GM12878 (cell line): Measurements from ENCODE around the gene ALDH3B2. TPM values are rescaled to one million over a fixed set of nuclear protein-coding genes. Genes with fewer than 3 reads are reported as not detected.

ENCODE experiments used
- ATAC-seq: fragments of 200-7000 bp; cut with Tn5 transposase; 3 replicates; pipeline ENCODE4 v1.9.1; 2020; ENCODE audit warnings: mild to moderate bottlenecking, moderate library complexity
- BruUV-seq: library from RNA; stranded (reverse); fragments of 400-500 nt; replicated peaks from 2 replicates; lab custom pipeline; 2021; lab: Mats Ljungman, UMichigan
- CTCF ChIA-PET: fragments of 300-600 bp; sonication (Branson Sonifier 250); formaldehyde crosslinking; extraction: SDS; loops from one replicate; lab custom pipeline; 2021; ENCODE audit warnings: inconsistent platforms; lab: Yijun Ruan, JAX
- POLR2A ChIA-PET: fragments of 350-600 bp; formaldehyde crosslinking; extraction: SDS; loops from one replicate; lab custom pipeline; 2021; ENCODE audit warnings: inconsistent platforms; lab: Charles Lee
- RAD21 ChIA-PET: fragments of 300-600 bp; sonication (Branson Sonifier 250); formaldehyde crosslinking; loops from one replicate; lab custom pipeline; 2023; ENCODE audit warnings: antibody characterized with exemption; ENCODE audit not compliant: unreplicated experiment; lab: Charles Lee
- SMC1A ChIA-PET: fragments of 300-600 bp; sonication (Branson Sonifier 250); formaldehyde crosslinking; loops from one replicate; lab custom pipeline; 2023; ENCODE audit not compliant: unreplicated experiment, uncharacterized antibody; lab: Charles Lee
- DNase-seq: peaks from one replicate; pipeline ENCODE4 v3.0.0-alpha.2; 2011; ENCODE audit warnings: low read depth, low spot score
- FAIRE-seq: peaks from 3 replicates; lab custom pipeline; 2011; peaks lifted over from hg19 to GRCh38; lab: Jason Lieb, UNC
- H2AFZ ChIP-seq: 2 replicates; pipeline ENCODE4 v1.6.0; 2011; ENCODE audit warnings: low read depth, low read length, control low read depth; ENCODE audit not compliant: control insufficient read depth
- H3K27ac ChIP-seq: 2 replicates; pipeline ENCODE4 v1.5.1; 2011; ENCODE audit warnings: control low read depth; ENCODE audit not compliant: control insufficient read depth, insufficient read depth
- H3K27me3 ChIP-seq, 2 experiments: replicated peaks in 1 of 2; 2 replicates each; pipeline versions ENCODE4 v1.6.0 to v1.6.1; 2011; ENCODE audit warnings: low read length in 1 of 2; ENCODE audit not compliant: control insufficient read depth in 2 of 2, insufficient read depth in 2 of 2
- H3K36me3 ChIP-seq, 2 experiments: 2 replicates each; pipeline ENCODE4 v1.5.1; 2011; ENCODE audit warnings: low read length in 1 of 2; ENCODE audit not compliant: control insufficient read depth in 2 of 2, insufficient read depth in 2 of 2
- H3K4me1 ChIP-seq: 2 replicates; pipeline ENCODE4 v1.6.1; 2011; ENCODE audit warnings: mild to moderate bottlenecking, low read length, moderate library complexity, mixed read lengths; ENCODE audit not compliant: control insufficient read depth, insufficient read depth
- H3K4me2 ChIP-seq: 2 replicates; pipeline ENCODE4 v1.6.0; 2011; ENCODE audit warnings: control low read depth; ENCODE audit not compliant: control insufficient read depth, insufficient read depth
- H3K4me3 ChIP-seq: fragments of 200-600 bp; sonication (generic); 2 replicates; pipeline ENCODE4 v1.5.1; 2016
- H3K79me2 ChIP-seq: 2 replicates; pipeline ENCODE4 v1.6.0; 2011; ENCODE audit warnings: low read length; ENCODE audit not compliant: control insufficient read depth, insufficient read depth
- H3K9ac ChIP-seq: 2 replicates; pipeline ENCODE4 v1.8.0; 2011; ENCODE audit warnings: low read length, control low read depth, mixed read lengths; ENCODE audit not compliant: control insufficient read depth, insufficient read depth
- H3K9me3 ChIP-seq: replicated peaks from 3 replicates; pipeline ENCODE4 v1.5.1; 2011; ENCODE audit warnings: mild to moderate bottlenecking, low read length; ENCODE audit not compliant: control insufficient read depth, insufficient read depth
- H4K20me1 ChIP-seq: 2 replicates; pipeline ENCODE4 v1.6.0; 2011; ENCODE audit not compliant: control insufficient read depth, insufficient read depth
- CTCF ChIP-seq, 3 experiments: IDR thresholded peaks in 2 of 3; conservative IDR thresholded peaks in 1 of 3; 2 replicates each; pipeline ENCODE4 v1.5.1; 2011; ENCODE audit warnings: low read depth in 3 of 3, low read length in 3 of 3, mild to moderate bottlenecking in 3 of 3, control low read depth in 2 of 3, moderate library complexity in 2 of 3, inconsistent platforms in 1 of 3, mixed read lengths in 1 of 3; ENCODE audit not compliant: control insufficient read depth in 2 of 3, insufficient read depth in 1 of 3; ENCODE audit errors: extremely low read depth in 1 of 3
- E2F8 ChIP-seq: fragments of 450-650 bp; IDR thresholded peaks from 2 replicates; pipeline ENCODE4 v1.6.1; 2018; ENCODE audit warnings: mild to moderate bottlenecking, low read depth, moderate library complexity; ENCODE audit not compliant: partially characterized antibody
- RAD21 ChIP-seq: IDR thresholded peaks from 2 replicates; pipeline ENCODE4 v1.6.1; 2011; ENCODE audit warnings: mild to moderate bottlenecking, low read depth, low read length, moderate library complexity; ENCODE audit not compliant: insufficient read depth
- WGBS: methylation state at CpG from one replicate; pipeline ENCODE4 v1.1.6; 2016; ENCODE audit warnings: low lambda C conversion rate; ENCODE audit not compliant: insufficient replicate concordance, insufficient coverage; ENCODE audit errors: missing lambda C conversion rate; 5-methylcytosine and 5-hydroxymethylcytosine counted together
- in situ Hi-C: fragments of 300-500 bp; cut with MboI; formaldehyde crosslinking; loops from 9 replicates; pipeline ENCODE4 v1.14.3; 2018; ENCODE audit warnings: mixed read lengths
- intact Hi-C: fragments of 100-400 bp; cut with micrococcal nuclease; formaldehyde crosslinking; loops from one replicate; pipeline ENCODE4 v1.14.2; 2022; ENCODE audit not compliant: unreplicated experiment
- polyA plus RNA-seq, 11 experiments: library from polyadenylated mRNA; depleted of rRNA in 4 of 11; unstranded in 6 of 11; stranded (reverse) in 5 of 11; fragments of >200 nt; fragmentation: Nextera tagmentation in 4 of 11; fragmentation: Illumina TruSeq in 1 of 11; extraction: Ambion mirVana in 4 of 11; extraction: Trizol in 1 of 11; gene quantifications; 1 replicate in 1 of 11; 2 replicates in 10 of 11; pipeline versions ENCODE4 v1.2.1 to v1.2.3, GENCODE V29; 2011 to 2016; ENCODE audit warnings: inconsistent platforms in 2 of 11, missing spikeins in 2 of 11, low read depth in 1 of 11
- total RNA-seq, 4 experiments: library from RNA; depleted of rRNA in 3 of 4; stranded (reverse); fragments of >200 nt in 3 of 4; fragmentation: Illumina TruSeq in 1 of 4; extraction: Trizol in 1 of 4; gene quantifications; 2 replicates each; pipeline versions ENCODE4 v1.2.1 to v1.2.3, GENCODE V29; 2013 to 2021

The ALDH3B2 gene
- total and polyA plus RNA-seq, 10 of the 15 experiments (the other 5 are each of a cell fraction or from before 2014, with no cell fraction given), result 0.09 to 0.17 TPM; not detected in 8

GRCh38 chr11:67665541-67666302, 8.7 kb downstream of the ALDH3B2 start:
- H3K9ac ChIP-seq, result no peak overlapping the region
- RAD21 ChIA-PET, result no interaction called here

More at GRCh38 chr11:67665541-67666302, 8.7 kb downstream of the ALDH3B2 start:
- H4K20me1 ChIP-seq, result no peaks in the 10 kb centered on the region
- no peak for TF ChIP-seq E2F8
- TF ChIP-seq RAD21, result 0 out of 2 replicates have a peak, but pooled peaks have one; percentile 13
- TF ChIP-seq CTCF (IDR thresholded peaks at IDR 0.05 in 2 of 3, conservative IDR thresholded peaks at IDR 0.05 in 1 of 3; ENCODE audit: control insufficient read depth in 2 of 3, extremely low read depth in 1 of 3, insufficient read depth in 1 of 3, low read depth in 3 of 3, low read length in 3 of 3), result peak in 1 of 3 experiments; percentile 19; a peak in 2 of 6 replicates
- ChIA-PET CTCF (interaction anchor here (1.2 to 1.7 kb wide), 3 partner anchors 17 to 37 kb away, joined by 5 to 8 read pairs (median 6); partner anchors contain the start of gene NUDT8), SMC1A (no interaction called here), POLR2A (no interaction called here)
- no peak overlapping the region for H3K4me3 ChIP-seq
- peaks cover 0 to 2% of the 10 kb centered on the region in 2 experiments; a peak in 2 of 4 replicates for H3K27me3 ChIP-seq
- no peaks in the 10 kb centered on the region; the same call in 2 of the 3 replicates for H3K9me3 ChIP-seq
- ATAC-seq, result peak; percentile 49; the same call in 2 of the 3 replicates
- H3K79me2 ChIP-seq, result no peaks in the 10 kb centered on the region
- H2AFZ ChIP-seq, result no peak overlapping the region
- in situ Hi-C loops (no loop called here), intact Hi-C loops (no loop called here)
- no peaks in the 10 kb centered on the region for H3K36me3 ChIP-seq
- DNase-seq, result no peak
- WGBS, result 21% methylated on average over 21 of the region's 24 CpGs
- no peak for FAIRE-seq
- peaks cover 9% of the 10 kb centered on the region; the same call in 1 of the 2 replicates for H3K4me1 ChIP-seq
- H3K27ac ChIP-seq, result no peak overlapping the region
- BruUV-seq, result no TSS peak
- H3K4me2 ChIP-seq, result no peak overlapping the region
